HCT116 (cell line): ENCODE data around the gene SLC16A5.
"Not testable (repeated sequence)": the region's sequence is repeated elsewhere in the genome, so short reads cannot be mapped to it uniquely, and the experiment has no call there.

Experiments used
- JUND ChIP-seq: IDR thresholded peaks from 2 replicates; pipeline ENCODE4 v1.6.1; 2012
- TF ChIP-seq, protein P1 (sequence below), 3 experiments: fragments of 200-600 bp in 1 of 3; sonication (generic) in 1 of 3; IDR thresholded peaks in 2 of 3; conservative IDR thresholded peaks in 1 of 3; 2 replicates each; pipeline ENCODE4 v1.5.1; 2012 to 2017; ENCODE audit warnings: low read depth in 2 of 3, low read length in 2 of 3, antibody characterized with exemption in 1 of 3, borderline replicate concordance in 1 of 3, control low read depth in 1 of 3, mild to moderate bottlenecking in 1 of 3, mixed read lengths in 1 of 3, mixed run types in 1 of 3, moderate library complexity in 1 of 3; ENCODE audit not compliant: insufficient read depth in 1 of 3

DNA sequence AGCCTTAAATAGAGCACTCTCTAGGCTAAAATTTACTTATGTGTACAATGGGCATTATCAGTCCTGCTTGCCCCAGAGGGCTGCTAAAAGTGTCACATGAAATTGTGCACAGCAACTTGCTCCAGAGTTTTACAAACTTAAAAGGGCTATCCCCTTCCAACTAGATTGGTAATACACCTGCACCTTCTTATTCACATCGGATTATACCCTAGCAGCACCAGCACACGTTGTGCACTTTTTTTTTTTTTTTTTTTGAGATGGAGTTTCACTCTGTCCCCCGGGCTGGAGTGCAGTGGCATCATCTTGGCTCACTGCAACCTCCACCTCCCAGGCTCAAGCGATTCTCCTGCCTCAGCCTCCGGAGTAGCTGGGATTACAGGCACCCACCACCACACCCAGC, 44.0 kb upstream of the SLC16A5 start:
- TF ChIP-seq, protein P1, sequence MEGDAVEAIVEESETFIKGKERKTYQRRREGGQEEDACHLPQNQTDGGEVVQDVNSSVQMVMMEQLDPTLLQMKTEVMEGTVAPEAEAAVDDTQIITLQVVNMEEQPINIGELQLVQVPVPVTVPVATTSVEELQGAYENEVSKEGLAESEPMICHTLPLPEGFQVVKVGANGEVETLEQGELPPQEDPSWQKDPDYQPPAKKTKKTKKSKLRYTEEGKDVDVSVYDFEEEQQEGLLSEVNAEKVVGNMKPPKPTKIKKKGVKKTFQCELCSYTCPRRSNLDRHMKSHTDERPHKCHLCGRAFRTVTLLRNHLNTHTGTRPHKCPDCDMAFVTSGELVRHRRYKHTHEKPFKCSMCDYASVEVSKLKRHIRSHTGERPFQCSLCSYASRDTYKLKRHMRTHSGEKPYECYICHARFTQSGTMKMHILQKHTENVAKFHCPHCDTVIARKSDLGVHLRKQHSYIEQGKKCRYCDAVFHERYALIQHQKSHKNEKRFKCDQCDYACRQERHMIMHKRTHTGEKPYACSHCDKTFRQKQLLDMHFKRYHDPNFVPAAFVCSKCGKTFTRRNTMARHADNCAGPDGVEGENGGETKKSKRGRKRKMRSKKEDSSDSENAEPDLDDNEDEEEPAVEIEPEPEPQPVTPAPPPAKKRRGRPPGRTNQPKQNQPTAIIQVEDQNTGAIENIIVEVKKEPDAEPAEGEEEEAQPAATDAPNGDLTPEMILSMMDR (IDR thresholded peaks at IDR 0.05 in 2 of 3, conservative IDR thresholded peaks at IDR 0.05 in 1 of 3; ENCODE audit: borderline replicate concordance in 1 of 3, insufficient read depth in 1 of 3, low read depth in 2 of 3, low read length in 2 of 3), result not testable (repeated sequence)
- not testable (repeated sequence) for TF ChIP-seq JUND
